Measurements from ENCODE around the gene SAMM50. TPM values are rescaled to one million over a fixed set of nuclear protein-coding genes. Genes with fewer than 3 reads are reported as not detected.

The SAMM50 gene
- total and polyA plus RNA-seq, 12 donors: 15.3 to 90.6 (median 72.6) TPM

GRCh38 chr22:43957871-43958270 lies 2.6 kb downstream of the SAMM50 start:
- no peak overlapping the region for H3K4me3 ChIP-seq
- intact Hi-C loops (cut with DNase I): loop anchor here in 1 of 10 donors (10.0 kb wide), 1 partner anchor 143 kb away; the partner anchor contains the start of gene EFCAB6
- no peaks in the 10 kb centered on the region for H3K9me3 ChIP-seq
- WGBS, 2 donors: 73 to 79% methylated on average over 11 of the region's 11 CpGs
- peaks cover 0 to 13% (median 0%) of the 10 kb centered on the region in 9 donors for H3K36me3 ChIP-seq
- TF ChIP-seq CTCF (IDR thresholded peaks at IDR 0.05): no peak
- peak overlapping the region in 3 of 10 donors; percentile 52 to 95 (median 93) for H3K27ac ChIP-seq
- peaks cover 11 to 38% (median 35%) of the 10 kb centered on the region in 9 donors for H3K4me1 ChIP-seq
- ATAC-seq (no peak), DNase-seq (peak in 1 of 2 donors; percentile 16)
- no peaks in the 10 kb centered on the region for H3K27me3 ChIP-seq

DNA sequence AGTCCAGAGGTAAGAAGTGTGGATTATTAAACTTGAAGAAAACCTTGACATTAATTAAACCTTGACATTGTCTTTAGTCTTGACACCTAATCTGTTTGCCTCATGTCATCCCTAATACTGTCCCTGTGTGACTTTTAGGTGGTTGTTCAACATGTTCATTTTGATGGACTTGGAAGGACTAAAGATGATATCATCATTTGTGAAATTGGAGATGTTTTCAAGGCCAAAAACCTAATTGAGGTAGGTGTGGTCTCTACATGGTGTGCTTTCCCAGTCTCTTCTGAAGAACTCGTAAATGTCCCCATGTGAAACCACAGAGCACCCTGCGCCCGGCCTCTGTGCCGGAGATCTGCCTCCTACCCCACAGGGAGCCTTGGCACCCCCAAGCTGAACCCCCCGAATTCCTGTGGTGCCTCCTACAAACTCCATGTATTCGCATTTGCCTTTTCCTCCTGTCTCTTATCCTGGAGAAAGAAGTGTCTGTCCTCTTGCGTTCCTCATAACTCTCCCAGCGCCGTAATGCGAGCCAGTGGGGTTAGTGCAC lies 9.1 kb downstream of the SAMM50 start:
- H3K27ac ChIP-seq: no peak overlapping the region
- no peak for TF ChIP-seq CTCF (IDR thresholded peaks at IDR 0.05)
- intact Hi-C loops (cut with DNase I): no loop called here
- no peak for ATAC-seq
- H3K9me3 ChIP-seq: no peaks in the 10 kb centered on the region
- H3K4me1 ChIP-seq: peaks cover 0 to 5% (median 0%) of the 10 kb centered on the region in 9 donors
- no peaks in the 10 kb centered on the region for H3K27me3 ChIP-seq
- 97% methylated on average over 10 of the region's 10 CpGs for WGBS, 2 donors
- DNase-seq: no peak
- H3K36me3 ChIP-seq: peaks cover 0 to 78% (median 55%) of the 10 kb centered on the region in 9 donors
- H3K4me3 ChIP-seq: no peak overlapping the region

DNA sequence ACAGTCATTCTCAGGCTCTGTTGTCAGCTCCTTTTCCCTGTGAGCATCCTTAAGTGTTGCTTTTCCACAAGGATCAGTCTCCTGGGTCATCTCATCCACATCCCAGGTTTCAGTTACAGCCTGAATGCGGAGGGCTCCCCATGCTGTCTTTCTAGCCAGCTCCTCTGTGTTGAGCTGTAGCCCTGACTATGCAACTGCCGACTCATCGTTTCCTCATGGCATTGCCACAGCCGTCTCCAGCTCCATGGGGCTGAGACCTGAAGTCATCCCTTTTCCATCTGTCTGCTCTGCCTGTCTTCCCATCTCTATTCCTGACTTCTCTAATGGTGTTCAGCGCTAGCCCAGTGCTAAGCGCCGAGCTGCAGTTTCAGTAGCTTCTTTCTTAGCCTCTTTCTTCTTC lies 11.8 kb downstream of the SAMM50 start:
- Histone ChIP-seq H3K9me3 (no peaks in the 10 kb centered on the region), H3K4me3 (no peak overlapping the region), H3K27ac (no peak overlapping the region), H3K36me3 (peaks cover 0 to 96% (median 68%) of the 10 kb centered on the region in 9 donors), H3K4me1 (peaks cover 0 to 5% (median 0%) of the 10 kb centered on the region in 9 donors), H3K27me3 (no peaks in the 10 kb centered on the region)
- WGBS, 2 donors: 94 to 95% methylated on average over 7 of the region's 7 CpGs
- DNase-seq (no peak), ATAC-seq (no peak)
- intact Hi-C loops (cut with DNase I): no loop called here
- TF ChIP-seq CTCF (IDR thresholded peaks at IDR 0.05): no peak

- intact Hi-C loops (cut with DNase I): no loop called here
- Histone ChIP-seq H3K9me3 (no peaks in the 10 kb centered on the region), H3K36me3 (peaks cover 0 to 100% (median 79%) of the 10 kb centered on the region in 9 donors), H3K4me3 (no peak overlapping the region), H3K4me1 (peaks cover 0 to 5% (median 0%) of the 10 kb centered on the region in 9 donors), H3K27ac (no peak overlapping the region), H3K27me3 (no peaks in the 10 kb centered on the region)
- WGBS, 2 donors: 96 to 98% methylated on average over 7 of the region's 7 CpGs
- no peak for ATAC-seq
- TF ChIP-seq CTCF (IDR thresholded peaks at IDR 0.05): no peak
- DNase-seq: no peak
These were observed 13.4 kb downstream of the SAMM50 start for GRCh38 chr22:43968614-43969013.
